Measurements from ENCODE around the gene NTRK3.
"Not testable (repeated sequence)": the region's sequence is repeated elsewhere in the genome, so short reads cannot be mapped to it uniquely, and the experiment has no call there.

Gene NTRK3

GRCh38 chr15:88071141-88071540 is 185.4 kb downstream of the NTRK3 start:
- DNase-seq, result no peak

GRCh38 chr15:88069561-88069960 is 187.0 kb downstream of the NTRK3 start:
- no peak for DNase-seq

- no peak for DNase-seq
These were observed 189.2 kb downstream of the NTRK3 start for GRCh38 chr15:88067331-88067685.

GRCh38 chr15:88066636-88067330 is 189.8 kb downstream of the NTRK3 start:
- DNase-seq, result no peak

GRCh38 chr15:88061452-88061851 is 195.1 kb downstream of the NTRK3 start:
- DNase-seq, result no peak

GRCh38 chr15:88060383-88060782 is 196.2 kb downstream of the NTRK3 start:
- DNase-seq, result no peak

GRCh38 chr15:88057836-88058235 is 198.7 kb downstream of the NTRK3 start:
- no peak for DNase-seq

GRCh38 chr15:88049506-88049905 is 207.0 kb downstream of the NTRK3 start:
- no peak for DNase-seq

GRCh38 chr15:88048755-88049154 is 207.8 kb downstream of the NTRK3 start:
- DNase-seq, result no peak

- no peak for DNase-seq
These were observed 208.3 kb downstream of the NTRK3 start for GRCh38 chr15:88048237-88048636.

GRCh38 chr15:88046576-88047129 is 209.9 kb downstream of the NTRK3 start:
- no peak for DNase-seq

- DNase-seq, result no peak
These were observed 213.1 kb downstream of the NTRK3 start for GRCh38 chr15:88043396-88043795.

- DNase-seq, result no peak
These were observed 214.5 kb downstream of the NTRK3 start for GRCh38 chr15:88042047-88042446.

- no peak for DNase-seq
These were observed 216.0 kb downstream of the NTRK3 start for GRCh38 chr15:88040516-88040915.

- DNase-seq, result no peak
These were observed 218.3 kb downstream of the NTRK3 start for GRCh38 chr15:88038261-88038660.

- no peak for DNase-seq
These were observed 220.2 kb downstream of the NTRK3 start for GRCh38 chr15:88036154-88036839.

GRCh38 chr15:88035381-88035780 is 221.2 kb downstream of the NTRK3 start:
- no peak for DNase-seq

GRCh38 chr15:88033421-88033820 is 223.1 kb downstream of the NTRK3 start:
- not testable (repeated sequence) for DNase-seq

- no peak for DNase-seq
These were observed 223.8 kb downstream of the NTRK3 start for GRCh38 chr15:88032787-88033186.

- no peak for DNase-seq
These were observed 225.1 kb downstream of the NTRK3 start for GRCh38 chr15:88031461-88031860.

- DNase-seq, result no peak
These were observed 226.8 kb downstream of the NTRK3 start for GRCh38 chr15:88029696-88030095.

- DNase-seq, result no peak
These were observed 228.5 kb downstream of the NTRK3 start for GRCh38 chr15:88028024-88028423.

- DNase-seq, result no peak
These were observed 232.6 kb downstream of the NTRK3 start for GRCh38 chr15:88023914-88024313.

GRCh38 chr15:88022716-88023115 is 233.8 kb downstream of the NTRK3 start:
- DNase-seq, result no peak

GRCh38 chr15:88021601-88022000 is 234.9 kb downstream of the NTRK3 start:
- DNase-seq, result no peak

Measured in inflammatory macrophage treated with lipopolysaccharide for 4 hours (primary cell).